Measurements from ENCODE around the gene KANK2. TPM values are rescaled to one million over a fixed set of nuclear protein-coding genes. Genes with fewer than 3 reads are reported as not detected.

Gene KANK2
- total and polyA plus RNA-seq, 2 of the 4 experiments (the other 2 are of a cell fraction), result 104 to 176 TPM

GRCh38 chr19:11203194-11204075, 6.1 kb upstream of the KANK2 start:
- in situ Hi-C loops (cut with MboI; ENCODE audit: low sequenced_read_pairs) (loop anchor here (5.0 to 10.0 kb wide), 3 partner anchors 71 to 266 kb away; no protein-coding TSS in a partner anchor), dilution Hi-C loops (cut with HindIII; ENCODE audit: low sequenced_read_pairs, unreplicated experiment) (no loop called here), intact Hi-C loops (cut with micrococcal nuclease) (loop anchor here (1.0 kb wide), 3 partner anchors 66 to 167 kb away; no protein-coding TSS in a partner anchor)
- H3K9me3 ChIP-seq (ENCODE audit: control insufficient read depth, insufficient read depth, low read length), result no peaks in the 10 kb centered on the region
- peak overlapping the region; percentile 98 for H2AK5ac ChIP-seq (ENCODE audit: low read depth, low read length)
- no peaks in the 10 kb centered on the region for H3K27me3 ChIP-seq (ENCODE audit: control insufficient read depth, insufficient read depth, low read length)
- peak overlapping the region; percentile 99 for H4K91ac ChIP-seq (ENCODE audit: insufficient read depth, low read depth, low read length)
- H3K9ac ChIP-seq (ENCODE audit: low read depth, low read length), result peak overlapping the region; percentile 61
- peak overlapping the region; percentile 89 for H4K5ac ChIP-seq (ENCODE audit: low read depth, low read length)
- H2AK9ac ChIP-seq (replicated peaks; ENCODE audit: low read depth, low read length, poor library complexity), result peak overlapping the region; percentile 88
- POLR2A ChIA-PET (ENCODE audit: unreplicated experiment), result no interaction called here
- DNase-seq, result peak; percentile 71
- peaks cover 7% of the 10 kb centered on the region; the same call in 1 of the 2 replicates for H3K36me3 ChIP-seq (ENCODE audit: control insufficient read depth, insufficient read depth, low read length)
- peak overlapping the region; percentile 91 for H2AFZ ChIP-seq (replicated peaks; ENCODE audit: low read length, poor library complexity)
- H2BK5ac ChIP-seq (ENCODE audit: low read depth, low read length, poor library complexity, severe bottlenecking), result peak overlapping the region; percentile 81
- no TSS peak for BruUV-seq (replicated peaks)
- peak overlapping the region; percentile 93 for H2BK120ac ChIP-seq (ENCODE audit: low read depth, low read length)
- H3K27ac ChIP-seq (ENCODE audit: insufficient read depth, low read length), result peak overlapping the region; percentile 89
- H4K20me1 ChIP-seq (ENCODE audit: insufficient read depth, low read length), result no peaks in the 10 kb centered on the region
- peaks cover 8 to 21% of the 10 kb centered on the region in 2 experiments; a peak in 3 of 4 replicates for H3K79me1 ChIP-seq (ENCODE audit: low read depth in 1 of 2, low read length in 2 of 2)
- 9% methylated on average over 4 of the region's 17 CpGs; no CpG with 5 or more reads in 1 of the 2 experiments for WGBS, 2 experiments (ENCODE audit: extremely low coverage in 2 of 2, insufficient read length in 1 of 2)
- H3K4ac ChIP-seq (ENCODE audit: low read depth, low read length), result peak overlapping the region; percentile 100
- no peak overlapping the region for H3K4me3 ChIP-seq (ENCODE audit: insufficient read depth, low read depth, low read length)
- peak overlapping the region; percentile 96 for H3K14ac ChIP-seq (replicated peaks; ENCODE audit: low read depth, low read length)
- H3K9me1 ChIP-seq (ENCODE audit: insufficient read depth, low read length), result peaks cover 11% of the 10 kb centered on the region
- H3K56ac ChIP-seq (ENCODE audit: extremely low read depth, insufficient read depth, low read length), result peak overlapping the region; percentile 53
- CTCF ChIA-PET, result interaction anchor here (0.6 to 1.2 kb wide), 7 partner anchors 8 to 262 kb away, joined by 3 to 6 read pairs (median 3); no protein-coding TSS in a partner anchor
- peak overlapping the region; percentile 48 for H3K4me2 ChIP-seq (ENCODE audit: low read depth, low read length)
- H3K4me1 ChIP-seq (ENCODE audit: control insufficient read depth, insufficient read depth, low read length), result peaks cover 13% of the 10 kb centered on the region
- peak overlapping the region; percentile 98 for H3K23ac ChIP-seq (ENCODE audit: low read depth, low read length)
- ATAC-seq (ENCODE audit: low read depth), result peak; percentile 80
- peak overlapping the region; percentile 99 for H2BK20ac ChIP-seq (ENCODE audit: low read depth, low read length)
- peak overlapping the region; percentile 95 to 96 for H4K8ac ChIP-seq (ENCODE audit: low read depth in 2 of 2, low read length in 2 of 2)
- H3K18ac ChIP-seq (ENCODE audit: low read depth, low read length), result peak overlapping the region; percentile 85
- H2BK15ac ChIP-seq (ENCODE audit: low read depth, low read length), result peak overlapping the region; percentile 100
- peak; percentile 16; the same call in 1 of the 2 replicates for TF ChIP-seq MXI1 (IDR thresholded peaks at IDR 0.05; ENCODE audit: borderline replicate concordance, low read depth, low read length)
- no peak for TF ChIP-seq CEBPB (IDR thresholded peaks at IDR 0.05; ENCODE audit: low read depth, low read length)
- no peak for TF ChIP-seq POLR2A (IDR thresholded peaks at IDR 0.05; ENCODE audit: low read depth, low read length)
- no peak for TF ChIP-seq CHD1 (IDR thresholded peaks at IDR 0.05; ENCODE audit: low read depth, low read length)
- TF ChIP-seq ELK1 (IDR thresholded peaks at IDR 0.05; ENCODE audit: borderline replicate concordance, low read depth, low read length), result no peak
- TF ChIP-seq FOS (IDR thresholded peaks at IDR 0.05; ENCODE audit: low read depth, low read length), result peak; percentile 38; the same call in 1 of the 2 replicates
- no peak for TF ChIP-seq RCOR1 (IDR thresholded peaks at IDR 0.05; ENCODE audit: insufficient replicate concordance, low read length)
- TF ChIP-seq BHLHE40 (IDR thresholded peaks at IDR 0.05; ENCODE audit: low read depth, low read length), result no peak
- TF ChIP-seq MAZ (IDR thresholded peaks at IDR 0.05; ENCODE audit: borderline replicate concordance, low read depth, low read length), result peak; percentile 80; the same call in 1 of the 2 replicates
- peak; percentile 83 for TF ChIP-seq USF2 (IDR thresholded peaks at IDR 0.05; ENCODE audit: low read depth, low read length)
- no peak for TF ChIP-seq MAFK (IDR thresholded peaks at IDR 0.05; ENCODE audit: low read depth, low read length)
- peak; percentile 86 for TF ChIP-seq SMC3 (IDR thresholded peaks at IDR 0.05; ENCODE audit: low read depth, low read length)
- no peak for TF ChIP-seq NFE2L2 (IDR thresholded peaks at IDR 0.05; ENCODE audit: low read depth, low read length)
- TF ChIP-seq RAD21 (IDR thresholded peaks at IDR 0.05; ENCODE audit: low read length), result peak; percentile 86
- TF ChIP-seq RFX5 (IDR thresholded peaks at IDR 0.05; ENCODE audit: low read depth, low read length), result no peak

All from IMR-90 (cell line).